Endodermal cell (in vitro differentiated cells): ENCODE data around the gene C17orf75. TPM values are rescaled to one million over a fixed set of nuclear protein-coding genes. Genes with fewer than 3 reads are reported as not detected.

Source experiments
- DNase-seq: peaks from one replicate; pipeline ENCODE4 v3.0.0-alpha.2; 2017
- H3K27ac ChIP-seq: 2 replicates; pipeline ENCODE4 v1.5.1; 2013; ENCODE audit warnings: mild to moderate bottlenecking, low read depth, low read length, moderate library complexity
- H3K27me3 ChIP-seq: 2 replicates; pipeline ENCODE4 v1.6.1; 2013; ENCODE audit warnings: mild to moderate bottlenecking, low read length, moderate library complexity; ENCODE audit not compliant: insufficient read depth, control insufficient read depth, poor library complexity, severe bottlenecking
- H3K36me3 ChIP-seq: 2 replicates; pipeline ENCODE4 v1.7.0; 2013; ENCODE audit warnings: mild to moderate bottlenecking, low read length, moderate library complexity; ENCODE audit not compliant: control insufficient read depth, insufficient read depth
- H3K4me1 ChIP-seq: one replicate; pipeline ENCODE4 v1.7.0; 2013; ENCODE audit warnings: low read length; ENCODE audit not compliant: control insufficient read depth, insufficient read depth
- H3K4me3 ChIP-seq: 2 replicates; pipeline ENCODE4 v1.5.1; 2013; ENCODE audit warnings: mild to moderate bottlenecking, low read length, moderate library complexity
- H3K9ac ChIP-seq: 2 replicates; pipeline ENCODE4 v1.6.1; 2013; ENCODE audit warnings: mild to moderate bottlenecking, low read length, moderate library complexity; ENCODE audit not compliant: poor library complexity, severe bottlenecking; ENCODE audit errors: extremely low read depth
- H3K9me3 ChIP-seq: 2 replicates; pipeline ENCODE4 v1.6.1; 2013; ENCODE audit warnings: mild to moderate bottlenecking, low read length, moderate library complexity; ENCODE audit not compliant: control insufficient read depth
- H3K27ac Mint-ChIP-seq: 2 replicates; pipeline ENCODE4 v1.8.0; 2020; ENCODE audit warnings: mixed read lengths
- H3K27me3 Mint-ChIP-seq: 2 replicates; pipeline ENCODE4 v1.8.0; 2021; ENCODE audit warnings: mild to moderate bottlenecking, mixed read lengths; ENCODE audit not compliant: insufficient read depth
- H3K36me3 Mint-ChIP-seq: 2 replicates; pipeline ENCODE4 v1.8.0; 2020; ENCODE audit warnings: low read depth, mixed read lengths
- H3K4me1 Mint-ChIP-seq: 2 replicates; pipeline ENCODE4 v1.8.0; 2020; ENCODE audit warnings: mixed read lengths
- H3K4me3 Mint-ChIP-seq: 2 replicates; pipeline ENCODE4 v1.8.0; 2020; ENCODE audit warnings: mild to moderate bottlenecking, moderate library complexity, mixed read lengths
- H3K9me3 Mint-ChIP-seq: 2 replicates; pipeline ENCODE4 v1.8.0; 2020; ENCODE audit warnings: mild to moderate bottlenecking, mixed read lengths
- CTCF ChIP-seq: fragments of 200-600 bp; sonication (generic); conservative IDR thresholded peaks from 2 replicates; pipeline ENCODE4 v1.5.0; 2021; ENCODE audit warnings: antibody characterized with exemption, mild to moderate bottlenecking
- WGBS, 2 experiments: methylation state at CpG; one replicate each; pipeline versions ENCODE4 v1.1.5 to v1.1.7; 2013; ENCODE audit warnings: missing lambda C conversion rate in 2 of 2, mixed read lengths in 1 of 2; ENCODE audit not compliant: insufficient coverage in 1 of 2, insufficient read length in 1 of 2; 5-methylcytosine and 5-hydroxymethylcytosine counted together
- total RNA-seq, 2 donors: library from RNA; stranded (reverse); fragmentation: NEBNext Ultra II Directional in 1 of 2; extraction: Animal tissue kit (Norgen Biotek cat#: 25700) in 1 of 2; gene quantifications; 2 replicates in 1 of 2; 3 replicates in 1 of 2; pipeline ENCODE4 v1.2.1, GENCODE V29; 2021

The C17orf75 gene
- total RNA-seq, 2 donors from 2014 or later, result 33.7 to 52.2 TPM

GRCh38 chr17:32283745-32284201 is 58.2 kb downstream of the C17orf75 start:
- peaks cover 33% of the 10 kb centered on the region for H3K27me3 Mint-ChIP-seq
- no peak overlapping the region for H3K27ac Mint-ChIP-seq
- H3K9ac ChIP-seq, result no peak overlapping the region
- no peaks in the 10 kb centered on the region for H3K9me3 ChIP-seq
- H3K4me3 Mint-ChIP-seq, result no peak overlapping the region
- H3K4me1 ChIP-seq, result peaks cover 8% of the 10 kb centered on the region
- TF ChIP-seq CTCF, result no peak
- peak; percentile 44 for DNase-seq
- H3K9me3 Mint-ChIP-seq, result no peaks in the 10 kb centered on the region
- 85 to 95% methylated on average over 10 to 20 of the region's 20 CpGs for WGBS, 2 experiments
- no peak overlapping the region for H3K27ac ChIP-seq
- H3K4me1 Mint-ChIP-seq, result peaks cover 23% of the 10 kb centered on the region
- H3K4me3 ChIP-seq, result no peak overlapping the region
- no peaks in the 10 kb centered on the region for H3K36me3 Mint-ChIP-seq
- no peaks in the 10 kb centered on the region for H3K36me3 ChIP-seq
- H3K27me3 ChIP-seq, result no peaks in the 10 kb centered on the region

- Histone ChIP-seq H3K27ac (peak overlapping the region; percentile 93), H3K27me3 (no peaks in the 10 kb centered on the region), H3K4me1 (peaks cover 5% of the 10 kb centered on the region), H3K9ac (no peak overlapping the region), H3K36me3 (no peaks in the 10 kb centered on the region), H3K4me3 (no peak overlapping the region), H3K9me3 (no peaks in the 10 kb centered on the region)
- WGBS, 2 experiments, result 30 to 52% methylated on average over 2 to 9 of the region's 9 CpGs
- Mint-ChIP-seq H3K4me1 (peaks cover 15% of the 10 kb centered on the region), H3K36me3 (no peaks in the 10 kb centered on the region), H3K9me3 (no peaks in the 10 kb centered on the region), H3K4me3 (no peak overlapping the region), H3K27me3 (peaks cover 32% of the 10 kb centered on the region), H3K27ac (no peak overlapping the region)
- peak; percentile 78 for DNase-seq
- no peak for TF ChIP-seq CTCF
Measured at GRCh38 chr17:32281011-32281451, 60.9 kb downstream of the C17orf75 start.

- no peaks in the 10 kb centered on the region for H3K9me3 Mint-ChIP-seq
- peaks cover 23% of the 10 kb centered on the region for H3K27me3 Mint-ChIP-seq
- WGBS, 2 experiments, result 29 to 37% methylated on average over 13 to 21 of the region's 21 CpGs
- Histone ChIP-seq H3K4me1 (peaks cover 5% of the 10 kb centered on the region), H3K27ac (peak overlapping the region; percentile 93), H3K9me3 (no peaks in the 10 kb centered on the region), H3K9ac (no peak overlapping the region), H3K4me3 (no peak overlapping the region), H3K27me3 (no peaks in the 10 kb centered on the region), H3K36me3 (no peaks in the 10 kb centered on the region)
- no peak overlapping the region for H3K4me3 Mint-ChIP-seq
- H3K27ac Mint-ChIP-seq, result no peak overlapping the region
- H3K4me1 Mint-ChIP-seq, result peaks cover 15% of the 10 kb centered on the region
- no peak for TF ChIP-seq CTCF
- no peaks in the 10 kb centered on the region for H3K36me3 Mint-ChIP-seq
- peak; percentile 95 for DNase-seq
Measured at GRCh38 chr17:32279891-32280716, 61.9 kb downstream of the C17orf75 start.
